Fibroblast of lung (primary cell): ENCODE data around the gene SCFD2. TPM values are rescaled to one million over a fixed set of nuclear protein-coding genes. Genes with fewer than 3 reads are reported as not detected.
A peak's percentile ranks its signal among the peaks of the same experiment; 100 is the strongest.

Experiments
- DNase-seq, 2 donors: peaks; one replicate each; pipeline versions ENCODE4 v3.0.0 to v3.0.0-alpha.2; 2010; ENCODE audit warnings: low read depth in 2 of 2
- H2AFZ ChIP-seq: 2 replicates; pipeline ENCODE4 v1.5.1; 2012; ENCODE audit warnings: low read length, control low read depth, inconsistent platforms
- H3K27ac ChIP-seq: 2 replicates; pipeline ENCODE4 v1.5.1; 2011; ENCODE audit warnings: low read length, control low read depth; ENCODE audit not compliant: insufficient read depth
- H3K27me3 ChIP-seq: 2 replicates; pipeline ENCODE4 v1.5.1; 2011; ENCODE audit warnings: mild to moderate bottlenecking, low read length; ENCODE audit not compliant: control insufficient read depth, insufficient read depth
- H3K36me3 ChIP-seq: 2 replicates; pipeline ENCODE4 v1.5.1; 2011; ENCODE audit warnings: low read length; ENCODE audit not compliant: control insufficient read depth, insufficient read depth
- H3K4me1 ChIP-seq: 2 replicates; pipeline ENCODE4 v1.5.1; 2011; ENCODE audit warnings: low read length; ENCODE audit not compliant: control insufficient read depth, insufficient read depth; ENCODE audit errors: extremely low read depth
- H3K4me2 ChIP-seq: 2 replicates; pipeline ENCODE4 v1.5.1; 2011; ENCODE audit warnings: low read length, control low read depth; ENCODE audit not compliant: insufficient read depth; ENCODE audit errors: extremely low read depth
- H3K4me3 ChIP-seq, 4 experiments: fragments of 200-600 bp in 1 of 4; sonication (generic) in 1 of 4; replicated peaks in 1 of 4; 2 replicates each; pipeline ENCODE4 v1.5.1; 2011 to 2016; ENCODE audit warnings: low read length in 4 of 4, low read depth in 3 of 4, mild to moderate bottlenecking in 3 of 4, control low read depth in 2 of 4, inconsistent platforms in 1 of 4, mixed read lengths in 1 of 4; ENCODE audit not compliant: insufficient read depth in 1 of 4; ENCODE audit errors: control extremely low read depth in 1 of 4
- H3K79me2 ChIP-seq: 2 replicates; pipeline ENCODE4 v1.5.1; 2012; ENCODE audit warnings: mild to moderate bottlenecking, low read length, inconsistent platforms; ENCODE audit not compliant: control insufficient read depth, insufficient read depth
- H3K9ac ChIP-seq: 2 replicates; pipeline ENCODE4 v1.5.1; 2011; ENCODE audit warnings: mild to moderate bottlenecking, low read length, control low read depth; ENCODE audit not compliant: insufficient read depth
- H3K9me3 ChIP-seq: 2 replicates; pipeline ENCODE4 v1.5.1; 2012; ENCODE audit warnings: low read depth, low read length; ENCODE audit not compliant: control insufficient read depth, insufficient read depth
- H4K20me1 ChIP-seq: 2 replicates; pipeline ENCODE4 v1.5.1; 2011; ENCODE audit warnings: low read length; ENCODE audit not compliant: control insufficient read depth, insufficient read depth; ENCODE audit errors: extremely low read depth
- CTCF ChIP-seq, 2 donors: IDR thresholded peaks in 1 of 2; conservative IDR thresholded peaks in 1 of 2; 1 replicate in 1 of 2; 2 replicates in 1 of 2; pipeline ENCODE4 v1.5.1; 2011 to 2012; ENCODE audit warnings: low read length in 2 of 2, control low read depth in 1 of 2, inconsistent platforms in 1 of 2, low read depth in 1 of 2, mild to moderate bottlenecking in 1 of 2
- EZH2 ChIP-seq: IDR thresholded peaks from 2 replicates; pipeline ENCODE4 v1.5.1; 2012; ENCODE audit warnings: low read length, control low read depth, mild to moderate bottlenecking; ENCODE audit errors: missing control alignments
- polyA plus RNA-seq, 2 donors: library from polyadenylated mRNA; depleted of rRNA in 1 of 2; stranded (reverse) in 1 of 2; unstranded in 1 of 2; fragments of >200 nt; gene quantifications; 2 replicates each; pipeline ENCODE4 v1.2.1, GENCODE V29; 2011 to 2012; ENCODE audit warnings: missing spikeins in 1 of 2
- total RNA-seq: library from RNA; depleted of rRNA; stranded (reverse); fragments of >200 nt; gene quantifications from 2 replicates; pipeline ENCODE4 v1.2.1, GENCODE V29; 2014

SCFD2 gene
- total and polyA plus RNA-seq, 2 donors (not counting 1 experiment from before 2014, with no cell fraction given): 16.2 to 23.1 TPM

- Histone ChIP-seq H3K4me2 (no peak overlapping the region), H3K36me3 (no peaks in the 10 kb centered on the region), H3K27ac (no peak overlapping the region), H3K9me3 (no peaks in the 10 kb centered on the region), H3K9ac (no peak overlapping the region), H3K4me1 (peaks cover 2% of the 10 kb centered on the region), H3K4me3 (no peak overlapping the region), H3K79me2 (no peaks in the 10 kb centered on the region), H3K27me3 (no peaks in the 10 kb centered on the region), H2AFZ (no peak overlapping the region), H4K20me1 (no peaks in the 10 kb centered on the region)
- TF ChIP-seq CTCF (conservative IDR thresholded peaks at IDR 0.05 in 1 of 2, IDR thresholded peaks at IDR 0.05 in 1 of 2; ENCODE audit: low read depth in 1 of 2, low read length in 2 of 2): no peak
- TF ChIP-seq EZH2: no peak
- DNase-seq: peak in 1 of 2 donors; percentile 27
Observed at GRCh38 chr4:52987392-52988056, 378.3 kb downstream of the SCFD2 start.

GRCh38 chr4:52984462-52984881 lies 381.4 kb downstream of the SCFD2 start:
- H3K9ac ChIP-seq: no peak overlapping the region
- H3K79me2 ChIP-seq: no peaks in the 10 kb centered on the region
- H3K4me1 ChIP-seq: peaks cover 2% of the 10 kb centered on the region
- DNase-seq: peak; percentile 25 to 33
- no peaks in the 10 kb centered on the region for H3K36me3 ChIP-seq
- H3K4me3 ChIP-seq: no peak overlapping the region
- no peaks in the 10 kb centered on the region for H3K27me3 ChIP-seq
- H3K4me2 ChIP-seq: no peak overlapping the region
- H3K27ac ChIP-seq: no peak overlapping the region
- TF ChIP-seq EZH2 (no peak), CTCF (conservative IDR thresholded peaks at IDR 0.05 in 1 of 2, IDR thresholded peaks at IDR 0.05 in 1 of 2; ENCODE audit: low read depth in 1 of 2, low read length in 2 of 2) (no peak)
- no peaks in the 10 kb centered on the region for H4K20me1 ChIP-seq
- no peak overlapping the region for H2AFZ ChIP-seq
- no peaks in the 10 kb centered on the region for H3K9me3 ChIP-seq

GRCh38 chr4:52983563-52984303 lies 382.1 kb downstream of the SCFD2 start:
- Histone ChIP-seq H3K36me3 (no peaks in the 10 kb centered on the region), H3K4me2 (no peak overlapping the region), H3K4me3 (no peak overlapping the region), H2AFZ (no peak overlapping the region), H3K27ac (no peak overlapping the region), H3K9ac (no peak overlapping the region), H4K20me1 (no peaks in the 10 kb centered on the region), H3K9me3 (no peaks in the 10 kb centered on the region), H3K79me2 (no peaks in the 10 kb centered on the region), H3K4me1 (peaks cover 2% of the 10 kb centered on the region), H3K27me3 (no peaks in the 10 kb centered on the region)
- peak; percentile 50 to 68 for TF ChIP-seq CTCF (conservative IDR thresholded peaks at IDR 0.05 in 1 of 2, IDR thresholded peaks at IDR 0.05 in 1 of 2; ENCODE audit: low read depth in 1 of 2, low read length in 2 of 2)
- no peak for TF ChIP-seq EZH2
- peak; percentile 39 to 76 for DNase-seq
